ENCODE results near the gene ZCCHC14. TPM values are rescaled to one million over a fixed set of nuclear protein-coding genes. Genes with fewer than 3 reads are reported as not detected.

ZCCHC14 gene
- 16.9 TPM for total RNA-seq

DNA sequence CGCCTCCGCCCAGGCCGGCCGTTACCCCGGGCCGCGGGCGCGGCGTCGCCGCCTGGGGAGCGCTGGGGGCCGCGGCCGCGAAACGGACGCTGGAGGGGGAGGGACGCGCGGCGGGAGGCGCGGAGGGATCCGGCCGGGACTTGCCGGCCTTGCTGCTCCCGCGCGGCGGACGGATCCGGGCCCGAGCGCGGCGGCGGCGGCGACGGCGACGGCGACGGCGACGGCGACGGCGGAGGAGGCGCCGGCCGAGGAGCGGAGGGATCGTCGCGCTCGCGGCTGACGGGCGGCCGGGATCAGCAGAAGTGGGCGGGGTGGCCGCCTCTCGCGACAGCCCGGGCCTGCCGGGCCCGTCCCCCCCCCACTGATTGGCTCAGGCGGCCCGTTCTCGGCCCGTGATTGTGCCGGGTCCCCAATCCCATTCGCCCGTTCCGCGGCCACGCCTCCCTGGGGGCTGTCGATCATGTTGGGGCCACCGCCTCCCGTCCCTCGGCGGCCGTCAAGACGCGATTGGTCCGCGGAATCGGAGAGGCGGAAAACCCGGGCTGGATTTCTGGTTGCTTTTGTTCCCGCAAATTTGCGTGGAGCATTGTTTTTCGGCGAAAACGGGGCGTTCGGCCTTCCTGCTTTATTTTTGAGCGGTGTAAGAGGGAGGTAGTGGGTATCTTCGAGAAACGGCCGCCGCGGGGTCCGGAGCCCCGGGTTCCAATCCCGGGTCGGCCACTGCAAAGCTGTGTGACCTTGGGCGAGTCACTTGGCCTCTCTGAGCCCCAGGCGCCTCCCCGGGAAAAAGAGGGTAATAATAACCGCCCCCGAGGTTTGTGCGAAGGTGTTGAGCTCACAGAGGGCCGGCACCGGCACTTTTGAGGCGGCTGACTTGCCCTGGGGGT lies at the start of gene ZCCHC14:
Gene ZCCHC14, minus strand, starts transcription at position 304 of the 887 bp plus-strand sequence. CDS start 786 bp downstream, outside the sequence.
- DNase-seq, result peak; percentile 97

DNA sequence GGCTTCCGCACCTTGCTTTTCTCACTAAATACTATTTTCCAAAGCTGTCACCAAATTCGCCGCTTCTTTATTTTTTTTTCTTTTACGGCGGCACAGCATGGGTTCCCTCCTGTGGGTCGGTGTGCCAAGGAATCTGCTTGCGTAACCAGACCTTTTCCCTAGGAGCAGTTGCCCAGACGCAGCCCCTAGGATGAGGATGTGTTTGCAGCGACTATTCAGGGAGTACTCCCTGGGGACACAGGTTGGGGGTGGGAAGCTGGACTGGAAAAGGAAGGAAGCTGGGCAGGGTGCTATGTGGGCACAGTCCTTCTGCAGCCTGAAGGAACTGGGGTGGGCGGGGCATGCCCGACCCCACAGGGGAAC lies 49.0 kb upstream of the ZCCHC14 start:
- no peak for DNase-seq

DNA sequence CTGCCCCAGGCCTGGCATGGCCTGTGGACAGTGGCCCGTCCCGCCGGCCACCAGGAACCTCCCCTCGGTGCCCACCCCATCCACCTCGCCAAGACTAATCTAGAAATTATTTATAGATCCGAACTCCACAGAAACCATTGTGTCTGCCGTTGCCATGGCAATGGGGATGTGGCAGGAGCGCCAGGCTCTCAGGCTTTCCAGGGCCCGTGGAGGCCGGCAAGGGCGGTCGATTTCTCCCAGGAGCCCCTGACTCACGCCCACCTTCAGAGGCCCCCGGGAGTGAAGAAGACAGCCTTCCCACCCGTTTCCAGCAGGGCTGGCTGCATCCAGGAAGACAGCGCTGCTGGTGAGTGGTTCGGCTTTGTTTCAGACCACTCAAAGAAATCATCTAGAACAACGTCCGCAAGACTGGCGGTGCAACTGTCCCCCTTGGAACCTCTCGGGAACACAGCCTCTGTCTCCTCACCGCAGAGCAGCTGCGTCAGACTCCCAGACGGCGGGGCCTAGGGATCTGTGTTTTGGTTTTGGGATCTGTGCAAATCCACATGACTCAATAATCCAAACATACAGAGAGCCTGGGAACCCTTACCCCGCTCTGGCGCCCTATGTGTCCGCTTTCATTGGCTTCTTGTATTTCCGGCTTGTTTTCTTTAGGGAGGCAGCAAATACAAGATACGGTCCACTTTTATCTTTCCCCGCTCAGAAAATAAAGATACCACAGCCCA lies 48.5 kb upstream of the ZCCHC14 start:
- no peak for DNase-seq

DNA sequence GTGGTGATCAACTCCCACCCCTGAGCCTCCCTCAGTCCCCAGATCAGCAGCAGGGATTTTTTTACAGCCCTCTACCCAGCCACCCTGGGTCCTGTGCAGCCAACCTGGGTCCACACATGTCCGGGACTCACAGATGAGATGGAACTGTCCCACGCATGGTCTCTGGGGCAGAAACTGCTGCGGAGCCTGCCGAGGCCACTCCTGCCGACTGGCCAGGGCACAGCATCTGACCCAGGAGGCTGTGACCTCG lies 48.0 kb upstream of the ZCCHC14 start:
- no peak for DNase-seq

DNA sequence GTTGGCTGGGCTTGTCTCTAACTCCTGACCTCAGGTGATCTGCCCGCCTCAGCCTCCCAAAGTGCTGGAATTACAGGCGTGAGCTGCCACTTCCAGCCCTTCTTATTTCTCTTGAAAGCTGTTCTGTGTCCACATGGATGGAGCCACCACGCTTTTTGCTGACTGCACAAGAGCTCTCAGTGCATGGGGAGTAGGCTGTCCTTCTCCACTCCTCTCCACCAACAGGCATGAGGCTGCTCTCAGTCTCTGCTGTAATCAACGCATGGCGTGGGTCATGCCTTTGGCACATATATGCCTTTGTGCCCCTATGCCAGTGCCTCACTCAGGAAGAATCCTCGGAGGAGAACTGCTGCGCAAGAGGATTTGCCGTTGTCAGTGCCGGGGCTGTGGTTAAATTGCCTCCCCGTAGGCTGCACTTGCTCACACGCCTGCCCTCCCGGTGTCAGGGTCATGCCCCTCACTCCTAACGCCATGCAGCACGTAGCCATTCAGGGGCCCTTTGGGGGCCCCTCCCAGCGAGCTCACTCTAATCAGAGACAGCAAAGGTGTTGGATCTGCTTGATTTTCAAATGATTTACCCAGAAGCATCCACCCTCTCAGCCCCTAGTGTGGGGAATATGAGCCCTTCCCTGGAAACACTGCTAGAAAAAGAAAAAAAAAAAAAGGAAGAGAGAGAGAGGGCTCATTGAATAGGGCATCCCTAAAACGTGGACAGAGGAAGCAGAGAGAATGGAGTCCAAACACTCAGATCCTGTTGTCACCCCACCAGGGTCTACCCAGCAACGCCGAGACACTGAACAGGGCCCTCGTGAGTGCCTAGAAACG lies 47.5 kb upstream of the ZCCHC14 start:
- no peak for DNase-seq

DNA sequence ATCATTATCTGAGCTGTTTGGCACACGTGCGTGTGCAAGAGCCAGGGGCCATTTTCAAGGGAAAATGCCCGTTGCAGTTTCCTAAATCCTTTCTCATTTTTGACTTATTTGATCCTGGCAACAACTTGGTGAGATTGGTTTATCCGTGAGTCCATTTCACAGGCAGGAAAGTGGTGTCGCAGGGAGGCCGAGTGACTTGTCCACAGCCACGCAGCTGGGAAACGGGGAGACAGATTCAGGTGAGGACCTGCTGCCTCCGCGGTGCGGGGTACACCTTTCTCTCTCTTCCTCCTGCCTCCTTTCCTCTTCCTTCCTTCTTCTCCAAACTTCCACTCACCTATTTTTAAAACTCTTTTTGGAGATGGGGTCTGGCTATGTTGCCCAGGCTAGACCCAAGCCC lies 46.3 kb upstream of the ZCCHC14 start:
- DNase-seq, result no peak

DNA sequence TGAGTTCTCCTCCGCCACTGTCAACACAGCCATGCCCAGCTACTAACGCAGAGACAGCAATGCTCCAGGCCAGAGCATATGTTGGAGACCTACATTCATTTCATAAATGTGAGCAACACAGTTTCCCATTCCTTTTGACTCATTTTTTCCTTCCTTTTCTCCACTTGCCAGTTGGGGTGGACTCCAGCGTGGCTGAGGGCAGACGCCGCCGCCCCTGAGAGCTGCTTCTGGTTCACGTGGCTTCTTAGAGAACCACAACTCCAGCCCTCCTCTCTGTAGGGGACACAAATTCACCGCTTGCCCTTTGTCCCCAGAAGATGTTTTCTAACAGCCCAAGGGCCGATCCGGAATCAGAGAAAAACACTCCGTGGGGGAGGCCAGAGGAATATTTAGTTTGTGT lies 45.8 kb upstream of the ZCCHC14 start:
- no peak for DNase-seq

DNA sequence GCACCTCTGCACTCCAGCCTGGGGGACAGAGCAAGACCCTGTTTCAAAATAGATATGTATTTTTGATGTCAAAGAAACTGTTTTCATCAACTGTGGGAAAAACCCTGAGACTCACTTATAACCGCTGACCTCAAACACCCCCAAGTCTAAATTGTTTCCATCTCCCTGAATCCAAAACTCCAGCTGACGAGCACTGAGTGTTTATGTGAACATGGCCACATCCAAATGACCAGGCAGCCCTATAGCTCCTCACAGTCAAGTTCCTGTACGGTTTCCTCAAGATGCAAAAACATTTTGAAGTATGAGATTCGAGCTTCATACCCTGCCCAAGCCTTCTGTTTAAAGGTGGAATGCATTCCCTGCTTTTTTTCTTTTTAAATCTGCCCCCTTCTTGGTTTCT lies 45.3 kb upstream of the ZCCHC14 start:
- DNase-seq, result no peak

DNA sequence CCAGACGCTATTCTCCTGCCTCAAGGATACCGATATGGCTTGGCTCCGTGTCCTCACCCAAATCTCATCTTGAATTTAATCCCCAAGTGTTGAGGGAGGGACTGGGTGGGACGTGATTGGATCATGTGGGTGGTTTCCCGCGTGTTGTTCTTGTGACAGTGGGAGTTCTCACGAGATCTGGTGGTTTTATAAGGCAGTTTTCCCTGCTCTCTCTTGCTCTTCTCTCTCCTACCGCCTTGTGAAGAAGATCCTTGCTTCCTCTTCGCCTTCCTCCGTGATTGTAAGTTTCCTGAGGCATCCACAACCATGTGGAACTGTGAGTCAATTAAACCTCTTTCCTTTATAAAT lies 43.9 kb upstream of the ZCCHC14 start:
- no peak for DNase-seq

DNA sequence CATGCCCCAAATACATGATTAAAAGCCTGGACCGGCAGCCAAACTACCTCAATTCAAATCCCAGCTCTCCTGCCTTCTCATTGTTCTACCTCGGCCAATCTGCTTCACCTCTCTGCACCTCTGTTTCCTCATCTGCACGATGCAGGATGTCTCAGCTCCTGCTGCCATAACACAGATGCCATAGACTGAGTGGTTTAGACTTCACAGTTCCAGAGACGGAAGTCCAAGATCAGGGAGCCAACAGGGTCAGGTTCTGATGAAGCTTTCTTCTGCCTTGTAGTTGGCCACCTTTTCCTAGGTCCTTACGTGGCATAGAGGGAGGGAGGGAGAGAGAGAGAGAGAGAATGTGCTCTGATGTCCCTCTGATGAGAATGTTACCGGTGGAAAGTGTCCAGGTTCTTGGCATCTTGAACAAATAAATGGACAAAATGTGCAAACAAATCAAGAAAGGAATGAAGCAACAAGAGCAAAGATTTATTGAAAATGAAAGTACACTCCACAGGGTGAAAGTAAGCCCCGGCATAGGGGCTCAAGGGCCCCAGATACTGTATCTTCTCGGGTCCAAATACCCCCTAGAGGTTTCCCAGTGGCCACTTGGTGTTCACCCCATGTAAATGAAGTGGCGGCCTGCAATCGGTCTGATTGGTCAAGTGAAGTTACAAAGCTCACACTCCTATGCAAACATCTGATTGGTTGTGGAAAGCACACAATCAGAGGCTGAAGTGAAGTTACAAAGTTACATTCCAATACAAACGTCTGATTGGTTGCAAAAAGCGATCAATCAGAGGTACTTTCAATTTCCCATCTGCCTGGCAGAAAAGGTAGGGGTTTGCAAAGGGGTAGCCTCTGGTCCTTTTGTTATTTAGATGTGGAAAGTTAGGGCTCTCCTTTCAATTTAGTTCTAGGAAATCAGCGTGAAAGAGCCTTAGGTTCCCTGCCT lies 43.3 kb upstream of the ZCCHC14 start:
- no peak for DNase-seq

DNA sequence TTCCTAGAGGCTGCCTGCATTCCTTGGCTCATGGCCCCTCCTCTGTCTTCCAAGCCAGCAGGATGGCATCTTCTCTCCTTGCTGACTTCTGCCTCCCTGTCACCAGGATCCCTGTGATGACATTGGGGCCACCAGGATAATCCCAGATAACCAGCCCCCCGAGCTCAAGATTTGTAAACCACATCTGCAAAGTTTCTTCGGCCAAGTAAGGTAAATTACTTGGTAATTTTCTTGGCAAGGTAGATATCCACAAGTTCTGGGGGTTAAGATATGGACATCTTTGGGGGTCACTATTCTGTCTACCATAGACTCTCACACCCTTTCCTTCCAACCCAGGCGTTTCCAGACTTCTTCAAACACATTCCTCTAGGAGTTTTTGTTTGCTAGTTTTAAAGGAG lies 42.6 kb upstream of the ZCCHC14 start:
- DNase-seq, result no peak

DNA sequence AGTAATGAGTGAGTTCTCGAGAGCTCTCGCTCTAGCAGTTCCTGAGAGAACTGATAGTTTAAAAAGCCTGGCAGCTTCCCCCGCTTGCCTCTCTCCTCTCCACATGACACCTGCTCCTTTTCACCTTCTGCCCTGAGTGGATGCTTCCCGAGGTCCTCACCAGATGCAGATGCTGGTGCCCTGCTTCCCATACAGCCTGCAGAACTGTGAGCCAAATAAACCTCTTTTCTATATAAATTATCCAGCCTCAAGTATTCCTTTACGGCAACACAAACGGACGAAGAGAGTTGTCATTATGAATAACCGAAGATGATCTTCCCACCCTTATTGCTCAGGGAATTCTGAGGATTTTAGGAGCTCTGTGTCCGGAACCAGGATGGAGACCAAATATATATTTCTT lies 41.9 kb upstream of the ZCCHC14 start:
- DNase-seq, result no peak

DNA sequence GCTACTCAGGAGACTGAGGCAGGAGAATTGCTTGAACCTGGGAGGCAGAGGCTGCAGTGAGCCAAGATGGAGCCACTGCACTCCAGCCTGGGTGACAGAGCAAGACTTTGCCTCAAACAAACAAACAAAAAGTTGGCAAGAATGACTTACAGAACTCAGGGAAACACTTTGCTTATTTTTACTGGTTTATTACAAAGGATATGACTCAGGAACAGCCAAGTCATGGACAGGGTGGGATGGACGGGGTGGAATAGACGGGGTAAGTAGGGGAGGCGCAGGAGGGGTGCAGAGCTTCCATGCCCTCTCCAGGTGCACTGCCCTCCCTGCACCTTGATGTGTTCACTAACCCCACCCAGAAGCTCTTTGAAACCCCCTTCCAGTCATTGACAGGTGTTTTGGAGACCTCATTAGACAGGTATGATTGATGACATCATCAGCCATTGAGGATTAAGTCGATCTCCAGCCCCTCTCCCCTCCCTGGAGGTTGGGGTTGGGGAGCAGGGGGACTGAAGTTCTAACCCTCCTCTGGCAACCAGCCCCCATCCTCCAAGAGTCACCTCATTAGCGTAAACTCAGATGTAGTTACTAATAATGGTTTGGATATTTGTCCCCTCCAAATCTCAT lies 41.3 kb upstream of the ZCCHC14 start:
- no peak for DNase-seq

DNA sequence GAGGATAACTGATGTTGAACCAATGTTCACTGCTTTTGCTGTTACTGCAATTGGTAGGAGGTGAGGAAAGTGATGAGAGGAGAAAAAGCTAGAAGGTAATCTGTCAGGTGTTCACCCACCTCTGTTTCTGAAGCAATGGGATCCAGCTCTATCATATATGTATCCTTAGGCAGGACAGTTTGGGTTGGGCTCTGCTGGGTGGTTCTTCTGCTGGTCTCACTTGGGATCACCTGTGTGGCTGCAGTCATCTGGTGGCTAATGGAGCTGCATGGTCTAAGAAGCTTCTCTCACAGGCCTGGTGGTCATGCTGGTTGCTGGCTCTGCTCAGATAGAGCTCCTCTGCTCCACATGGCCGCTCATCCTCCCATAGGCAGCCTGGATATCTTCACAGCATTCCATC lies 40.2 kb upstream of the ZCCHC14 start:
- DNase-seq, result no peak

DNA sequence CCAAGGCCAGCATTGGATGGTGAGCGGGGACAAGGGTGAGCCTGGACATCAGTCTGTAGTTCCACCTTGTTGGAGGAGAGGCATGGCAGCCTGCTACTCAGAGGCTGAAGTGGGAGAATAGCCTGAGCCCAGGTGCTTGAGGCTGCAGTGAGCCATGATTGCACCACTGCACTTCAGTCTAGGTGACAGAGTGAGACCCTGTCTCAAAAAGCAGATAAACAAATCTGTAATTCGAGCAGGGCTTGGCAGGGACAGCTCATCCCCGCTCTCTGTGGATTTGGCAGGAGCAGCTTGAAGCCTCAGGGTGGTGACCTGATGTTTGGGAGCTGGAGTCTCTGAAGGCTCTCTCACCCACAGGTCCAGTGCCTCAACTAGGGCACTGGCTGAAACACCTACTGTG lies 38.6 kb upstream of the ZCCHC14 start:
- DNase-seq, result no peak

DNA sequence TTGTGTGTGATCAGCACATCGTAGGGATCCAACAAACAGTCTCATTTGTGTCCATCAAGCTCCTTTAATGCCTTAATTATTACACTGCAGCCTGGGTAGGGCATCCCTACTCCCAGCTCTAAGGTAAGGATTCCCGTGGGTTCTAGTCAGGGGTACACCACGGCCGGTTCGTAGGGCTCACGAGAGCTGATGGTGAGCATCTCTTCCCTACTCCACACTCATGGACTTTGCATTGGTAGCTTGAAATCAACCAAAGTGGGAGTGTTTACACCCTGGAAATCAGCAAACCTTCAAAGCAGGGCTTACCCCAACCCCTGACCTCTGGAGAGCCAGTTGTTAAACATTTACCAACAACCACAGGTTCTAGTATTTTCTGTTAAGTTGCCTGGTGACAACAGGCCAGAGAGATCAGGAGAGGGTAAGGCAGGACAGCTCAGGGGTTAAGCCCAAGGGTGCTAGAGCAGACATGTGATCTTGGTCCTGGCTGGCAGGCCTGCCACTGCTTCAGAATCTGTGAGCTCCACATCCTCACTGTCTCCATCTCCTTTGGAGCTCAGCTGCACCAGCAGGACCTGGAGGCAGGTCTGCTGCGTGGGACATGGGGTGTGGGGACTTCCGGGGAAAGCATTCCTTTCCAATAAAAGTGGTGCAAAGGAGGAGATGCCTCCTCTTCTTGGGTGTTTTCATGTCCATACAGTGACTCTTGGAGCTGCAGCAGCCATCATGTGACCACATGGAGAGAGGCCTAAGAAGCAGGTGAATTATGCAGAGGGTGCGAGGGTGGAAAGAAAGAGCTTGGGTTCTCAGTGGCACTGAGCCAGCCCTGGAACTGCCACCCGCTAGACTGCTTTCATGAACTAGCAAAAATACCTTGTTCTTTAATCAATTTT lies 36.1 kb upstream of the ZCCHC14 start:
- DNase-seq, result no peak

DNA sequence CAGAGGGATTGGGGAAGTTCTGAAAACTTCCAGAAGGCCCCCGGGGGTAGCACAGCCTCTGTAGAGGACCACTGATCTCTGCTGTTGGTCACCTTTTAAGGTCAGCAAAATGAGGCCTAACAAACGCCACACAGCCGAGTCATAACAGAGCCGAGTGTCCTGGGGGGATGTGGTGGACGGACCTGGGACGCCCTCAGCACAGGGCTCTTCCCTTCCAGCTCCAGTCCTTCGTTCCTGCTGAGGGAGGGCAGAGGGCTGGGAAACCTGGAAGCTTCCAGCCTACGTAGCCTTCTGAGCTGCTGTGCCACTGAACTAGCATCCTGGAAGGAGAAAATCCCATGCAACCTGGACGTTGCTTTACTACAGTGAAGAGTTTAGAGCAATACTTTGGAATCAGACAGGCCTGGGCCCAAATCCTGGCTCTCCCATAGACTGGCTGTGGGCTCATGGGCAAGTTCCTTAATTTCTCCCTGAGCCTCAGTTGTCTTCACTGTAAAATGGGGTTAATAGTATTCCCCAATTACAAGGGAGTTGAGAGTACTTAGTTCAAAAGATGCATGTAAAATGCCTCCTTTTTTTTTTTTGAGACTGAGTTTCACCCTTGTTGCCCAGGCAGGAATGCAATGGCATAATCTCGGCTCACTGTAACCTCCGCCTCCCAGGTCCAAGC lies 34.4 kb upstream of the ZCCHC14 start:
- DNase-seq, result no peak

DNA sequence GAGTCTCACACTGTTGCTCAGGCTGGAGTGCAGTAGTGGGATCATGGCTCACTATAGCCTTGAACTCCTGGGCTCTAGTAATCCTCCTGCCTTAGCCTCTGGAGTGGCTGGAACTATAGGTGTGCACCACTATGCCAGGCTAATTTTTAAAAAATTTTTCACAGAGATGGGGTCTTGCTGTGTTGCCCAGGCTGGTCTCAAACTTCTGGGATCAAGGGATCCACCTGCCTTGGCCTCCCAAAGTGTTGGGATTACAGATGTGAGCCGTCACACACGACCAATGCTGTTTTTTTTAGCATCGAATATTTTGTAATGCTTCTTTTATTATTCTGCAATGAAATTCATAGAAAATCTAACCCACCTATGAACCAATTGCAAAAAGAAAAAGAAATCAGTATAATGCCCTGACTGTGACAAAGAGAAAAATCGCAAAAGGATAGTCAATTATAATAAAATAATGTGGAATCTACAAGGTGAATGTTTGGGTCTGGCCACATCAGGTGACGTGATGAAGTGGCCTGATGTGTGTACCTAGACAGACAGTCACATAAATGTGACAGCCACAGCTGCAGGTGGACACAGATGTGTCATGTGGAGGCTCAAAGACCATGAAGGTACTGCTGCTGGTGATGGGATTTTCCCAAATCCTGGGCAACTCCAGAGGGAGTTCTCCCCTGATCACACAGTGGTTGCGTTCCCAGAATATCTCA lies 33.6 kb upstream of the ZCCHC14 start:
- no peak for DNase-seq

DNA sequence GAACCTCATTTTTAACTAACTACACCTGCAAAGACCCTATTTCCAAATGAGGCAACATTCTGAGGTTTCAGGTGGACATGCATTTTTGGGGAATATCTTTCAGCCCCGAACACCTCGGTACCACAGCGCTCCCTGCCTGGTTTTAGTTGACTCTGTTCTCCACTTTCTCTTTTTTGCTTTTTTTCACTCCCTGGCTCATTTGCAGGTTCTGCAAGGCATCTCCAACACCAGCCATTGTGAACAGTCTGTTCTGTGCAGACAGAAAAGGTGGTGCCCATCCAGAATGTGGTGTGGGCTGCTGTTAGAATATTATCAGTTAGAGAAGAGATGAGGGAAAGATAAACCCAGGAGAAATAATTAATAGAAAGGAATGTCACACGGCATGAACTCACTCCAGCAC lies 32.5 kb upstream of the ZCCHC14 start:
- no peak for DNase-seq

Data from skin of body (tissue), 2 donors.